Prostate gland (tissue), 2 donors: ENCODE results near the gene ECE2.

Experiments used
- CTCF ChIP-seq, 4 experiments: fragments of 200-600 bp in 2 of 4; fragments of 450-650 bp in 2 of 4; sonication (generic) in 2 of 4; IDR thresholded peaks; 1 replicate in 3 of 4; 2 replicates in 1 of 4; pipeline ENCODE4 v1.5.1; 2016 to 2019; ENCODE audit warnings: antibody characterized with exemption in 4 of 4, mild to moderate bottlenecking in 2 of 4, moderate library complexity in 2 of 4
- POLR2A ChIP-seq: fragments of 450-650 bp; IDR thresholded peaks from one replicate; pipeline ENCODE4 v1.6.1; 2016; ENCODE audit warnings: antibody characterized with exemption, mild to moderate bottlenecking
- POLR2AphosphoS5 ChIP-seq: sonication (generic); formaldehyde crosslinking; IDR thresholded peaks from one replicate; pipeline ENCODE4 v1.6.1; 2017; ENCODE audit warnings: antibody characterized with exemption

GRCh38 chr3:184272269-184272668 is 3.6 kb upstream of the ECE2 start:
- TF ChIP-seq CTCF (IDR thresholded peaks at IDR 0.05), result no peak
- TF ChIP-seq POLR2A, result no peak
- no peak for TF ChIP-seq POLR2AphosphoS5
